Kidney tubule cell (primary cell): ENCODE data around the gene KLHDC10.
"Not testable (repeated sequence)": the region's sequence is repeated elsewhere in the genome, so short reads cannot be mapped to it uniquely, and the experiment has no call there.

Experiments used
- DNase-seq: peaks from one replicate; pipeline ENCODE4 v3.0.0-alpha.2; 2018; ENCODE audit warnings: low spot score

KLHDC10 gene

GRCh38 chr7:130141884-130142653 is 71.7 kb downstream of the KLHDC10 start:
- no peak for DNase-seq

- DNase-seq: peak; percentile 74
These were observed 72.5 kb downstream of the KLHDC10 start for GRCh38 chr7:130142654-130143333.

- no peak for DNase-seq
These were observed 73.0 kb downstream of the KLHDC10 start for GRCh38 chr7:130143334-130143732.

- DNase-seq: no peak
These were observed 73.6 kb downstream of the KLHDC10 start for GRCh38 chr7:130143986-130144311.

GRCh38 chr7:130144312-130145171 is 74.2 kb downstream of the KLHDC10 start:
- peak; percentile 94 for DNase-seq

GRCh38 chr7:130145424-130146100 is 75.2 kb downstream of the KLHDC10 start:
- DNase-seq: no peak

GRCh38 chr7:130146142-130146541 is 75.8 kb downstream of the KLHDC10 start:
- DNase-seq: not testable (repeated sequence)

GRCh38 chr7:130146693-130147405 is 76.5 kb downstream of the KLHDC10 start:
- no peak for DNase-seq

- no peak for DNase-seq
These were observed 77.5 kb downstream of the KLHDC10 start for GRCh38 chr7:130147710-130148325.

- DNase-seq: no peak
These were observed 78.2 kb downstream of the KLHDC10 start for GRCh38 chr7:130148561-130148960.

- no peak for DNase-seq
These were observed 79.2 kb downstream of the KLHDC10 start for GRCh38 chr7:130149281-130150139.

GRCh38 chr7:130150587-130150986 is 80.3 kb downstream of the KLHDC10 start:
- DNase-seq: no peak

- DNase-seq: no peak
These were observed 81.5 kb downstream of the KLHDC10 start for GRCh38 chr7:130151591-130152492.

- DNase-seq: no peak
These were observed 82.3 kb downstream of the KLHDC10 start for GRCh38 chr7:130152493-130153210.

GRCh38 chr7:130153211-130153908 is 83.0 kb downstream of the KLHDC10 start:
- DNase-seq: no peak

- peak; percentile 31 for DNase-seq
These were observed 83.8 kb downstream of the KLHDC10 start for GRCh38 chr7:130154131-130154500.

- peak; percentile 31 for DNase-seq
These were observed 84.4 kb downstream of the KLHDC10 start for GRCh38 chr7:130154501-130155317.
